AG04450 (cell line): ENCODE results near the gene ZDHHC3. TPM values are rescaled to one million over a fixed set of nuclear protein-coding genes. Genes with fewer than 3 reads are reported as not detected.

Experiments used
- CTCF ChIA-PET: fragments of 300-600, 350-600 bp; formaldehyde crosslinking; extraction: SDS; loops from one replicate; lab custom pipeline; 2022; ENCODE audit warnings: antibody characterized with exemption, inconsistent platforms; lab: Charles Lee
- POLR2A ChIA-PET: fragments of 350-600 bp; formaldehyde crosslinking; extraction: SDS; loops from one replicate; lab custom pipeline; 2021; ENCODE audit warnings: antibody characterized with exemption, inconsistent platforms; lab: Yijun Ruan, JAX
- DNase-seq: peaks from one replicate; pipeline ENCODE4 v3.0.0-alpha.2; 2011; ENCODE audit warnings: low read depth, low spot score
- H3K27ac ChIP-seq: one replicate; pipeline ENCODE4 v1.5.1; 2012; ENCODE audit warnings: low read depth, low read length, control low read depth
- H3K27me3 ChIP-seq: one replicate; pipeline ENCODE4 v1.6.0; 2012; ENCODE audit warnings: low read length; ENCODE audit not compliant: control insufficient read depth, insufficient read depth
- H3K4me3 ChIP-seq: 2 replicates; pipeline ENCODE4 v1.5.1; 2011; ENCODE audit warnings: mild to moderate bottlenecking, low read depth, low read length, control low read depth
- H3K9me3 ChIP-seq: 2 replicates; pipeline ENCODE4 v1.5.1; 2012; ENCODE audit warnings: low read length; ENCODE audit not compliant: control insufficient read depth, insufficient read depth
- polyA plus RNA-seq: library from polyadenylated mRNA; depleted of rRNA; stranded (reverse); fragments of >200 nt; gene quantifications from 2 replicates; pipeline ENCODE4 v1.2.3, GENCODE V29; 2011
- TF ChIP-seq, protein P1 (sequence below): IDR thresholded peaks from 2 replicates; pipeline ENCODE4 v1.5.1; 2011; ENCODE audit warnings: low read depth, low read length, control low read depth, inconsistent platforms

Gene ZDHHC3
- polyA plus RNA-seq, 1 experiment = 92.7 TPM

DNA sequence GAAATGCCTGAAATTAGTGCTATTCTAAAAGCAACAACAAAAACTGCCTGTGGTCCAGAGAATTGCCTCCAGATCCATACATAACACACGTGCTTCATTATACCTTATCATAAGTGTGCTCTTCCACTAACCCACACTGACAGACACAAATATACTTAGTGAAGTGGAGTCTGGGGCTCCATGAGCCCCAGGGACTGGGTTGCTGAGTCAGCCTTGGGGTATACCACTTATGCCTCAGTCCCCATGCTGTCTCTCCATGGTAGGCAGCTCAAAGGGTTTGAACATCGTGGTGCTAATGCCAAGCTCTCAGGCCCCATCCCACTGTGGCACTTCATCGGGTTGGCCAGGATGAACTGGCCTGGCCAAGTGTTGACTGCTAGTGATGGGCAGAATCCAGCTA is 10.8 kb downstream of the ZDHHC3 start:
- ChIA-PET CTCF (no interaction called here), POLR2A (no interaction called here)
- Histone ChIP-seq H3K27me3 (no peaks in the 10 kb centered on the region), H3K4me3 (no peak overlapping the region), H3K9me3 (no peaks in the 10 kb centered on the region), H3K27ac (no peak overlapping the region)
- DNase-seq = no peak
- TF ChIP-seq, protein P1, sequence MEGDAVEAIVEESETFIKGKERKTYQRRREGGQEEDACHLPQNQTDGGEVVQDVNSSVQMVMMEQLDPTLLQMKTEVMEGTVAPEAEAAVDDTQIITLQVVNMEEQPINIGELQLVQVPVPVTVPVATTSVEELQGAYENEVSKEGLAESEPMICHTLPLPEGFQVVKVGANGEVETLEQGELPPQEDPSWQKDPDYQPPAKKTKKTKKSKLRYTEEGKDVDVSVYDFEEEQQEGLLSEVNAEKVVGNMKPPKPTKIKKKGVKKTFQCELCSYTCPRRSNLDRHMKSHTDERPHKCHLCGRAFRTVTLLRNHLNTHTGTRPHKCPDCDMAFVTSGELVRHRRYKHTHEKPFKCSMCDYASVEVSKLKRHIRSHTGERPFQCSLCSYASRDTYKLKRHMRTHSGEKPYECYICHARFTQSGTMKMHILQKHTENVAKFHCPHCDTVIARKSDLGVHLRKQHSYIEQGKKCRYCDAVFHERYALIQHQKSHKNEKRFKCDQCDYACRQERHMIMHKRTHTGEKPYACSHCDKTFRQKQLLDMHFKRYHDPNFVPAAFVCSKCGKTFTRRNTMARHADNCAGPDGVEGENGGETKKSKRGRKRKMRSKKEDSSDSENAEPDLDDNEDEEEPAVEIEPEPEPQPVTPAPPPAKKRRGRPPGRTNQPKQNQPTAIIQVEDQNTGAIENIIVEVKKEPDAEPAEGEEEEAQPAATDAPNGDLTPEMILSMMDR = no peak

DNA sequence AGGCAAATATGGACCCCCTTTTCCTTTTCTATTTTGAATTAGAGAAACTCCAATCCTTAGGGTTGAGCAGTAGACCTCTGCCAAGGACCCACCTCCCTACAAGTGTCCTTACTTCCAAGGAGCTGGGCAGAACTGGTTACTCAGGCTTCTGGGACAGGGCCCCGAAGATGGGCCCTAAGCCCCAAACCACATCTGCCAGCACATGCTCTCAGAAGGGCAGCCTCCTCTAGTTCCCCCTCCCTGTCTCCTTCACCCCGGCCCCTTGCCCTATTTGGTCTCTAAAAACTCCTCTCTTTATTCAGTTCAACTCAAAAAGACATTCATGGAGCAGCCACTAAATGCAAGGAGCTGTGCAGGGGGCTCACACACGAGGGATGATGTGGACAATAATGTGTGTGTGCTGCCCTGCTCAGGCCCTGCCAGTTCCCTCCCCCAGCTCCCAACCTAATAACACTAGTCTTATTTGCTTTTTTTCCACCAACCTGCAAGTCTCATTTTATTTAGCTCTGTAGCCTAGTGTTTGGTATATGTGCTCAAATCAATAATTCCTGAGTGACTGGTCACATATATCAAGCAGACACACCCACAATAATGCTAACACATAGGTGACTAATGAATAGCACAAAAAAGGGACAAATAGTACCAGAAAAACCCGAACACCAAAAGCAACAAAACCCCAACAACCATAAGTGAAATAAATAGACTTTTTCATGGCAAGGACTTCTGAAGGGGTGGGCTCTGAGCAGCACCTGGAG is 12.2 kb downstream of the ZDHHC3 start:
- H3K9me3 ChIP-seq = no peaks in the 10 kb centered on the region
- no peak overlapping the region for H3K27ac ChIP-seq
- TF ChIP-seq, protein P1 = no peak
- ChIA-PET POLR2A (no interaction called here), CTCF (no interaction called here)
- no peak for DNase-seq
- H3K27me3 ChIP-seq = no peaks in the 10 kb centered on the region
- no peak overlapping the region for H3K4me3 ChIP-seq

DNA sequence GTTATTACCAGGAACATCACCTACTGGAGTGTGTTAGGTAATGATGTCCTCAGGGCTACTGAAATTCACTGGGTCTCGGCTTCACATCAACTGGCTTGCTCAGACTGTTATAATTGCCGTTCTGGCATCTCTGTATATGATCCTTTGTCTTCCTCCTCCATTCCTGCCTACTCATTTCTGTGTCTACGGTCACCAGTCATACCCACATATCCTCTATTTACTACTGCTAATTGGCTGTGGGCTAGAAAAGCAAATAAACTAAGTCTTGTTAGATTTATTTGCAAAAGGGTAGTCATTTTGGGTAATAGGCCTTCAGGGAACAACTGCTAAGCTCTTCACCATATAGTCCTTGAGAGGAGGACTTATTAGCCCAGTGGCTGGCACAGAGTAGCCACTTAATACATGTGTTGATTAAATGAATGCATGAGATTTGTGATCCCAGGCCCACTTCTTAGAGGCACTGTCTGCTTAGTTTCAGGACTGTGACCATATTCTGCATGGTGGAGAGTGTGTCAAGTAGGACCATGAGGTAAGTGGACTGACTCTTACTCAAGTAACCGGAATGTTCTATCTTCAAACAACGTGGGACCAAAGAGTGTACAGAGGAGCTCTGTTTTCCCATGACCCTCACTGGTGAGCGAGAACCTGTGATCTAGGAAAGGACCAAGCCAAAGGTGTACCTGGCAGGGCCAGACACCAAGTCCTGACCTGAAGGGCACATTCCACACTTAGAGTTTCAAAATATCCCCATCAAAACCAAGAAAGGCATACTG is 13.2 kb downstream of the ZDHHC3 start:
- POLR2A ChIA-PET = no interaction called here

DNA sequence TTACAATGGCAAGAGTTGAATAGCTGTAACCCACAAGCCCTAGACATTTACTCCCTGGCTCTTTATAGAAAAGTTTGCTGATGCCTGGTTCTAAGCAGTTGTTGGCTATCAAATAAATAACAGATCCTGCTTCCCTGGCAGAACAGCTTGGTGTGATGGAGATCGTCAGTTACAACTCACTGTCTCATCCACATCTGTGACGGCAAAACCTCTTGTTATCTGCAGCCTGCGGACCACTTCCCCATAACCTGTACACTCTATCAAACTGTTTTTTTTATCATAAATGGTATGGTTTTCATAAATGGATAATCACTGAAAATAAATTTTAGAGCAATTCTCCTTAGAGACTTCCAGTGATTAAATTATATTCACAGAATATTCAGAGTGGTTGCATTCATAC is 14.1 kb downstream of the ZDHHC3 start:
- Histone ChIP-seq H3K9me3 (no peaks in the 10 kb centered on the region), H3K4me3 (no peak overlapping the region), H3K27ac (no peak overlapping the region), H3K27me3 (no peaks in the 10 kb centered on the region)
- TF ChIP-seq, protein P1 = no peak
- no peak for DNase-seq
- CTCF ChIA-PET = no interaction called here
- POLR2A ChIA-PET = no interaction called here

More for the DNA sequence above, 13.2 kb downstream of the ZDHHC3 start:
- CTCF ChIA-PET = no interaction called here
- no peak for DNase-seq
- H3K27ac ChIP-seq = no peak overlapping the region
- no peaks in the 10 kb centered on the region for H3K9me3 ChIP-seq
- H3K27me3 ChIP-seq = no peaks in the 10 kb centered on the region
- TF ChIP-seq, protein P1 = no peak
- H3K4me3 ChIP-seq = no peak overlapping the region

DNA sequence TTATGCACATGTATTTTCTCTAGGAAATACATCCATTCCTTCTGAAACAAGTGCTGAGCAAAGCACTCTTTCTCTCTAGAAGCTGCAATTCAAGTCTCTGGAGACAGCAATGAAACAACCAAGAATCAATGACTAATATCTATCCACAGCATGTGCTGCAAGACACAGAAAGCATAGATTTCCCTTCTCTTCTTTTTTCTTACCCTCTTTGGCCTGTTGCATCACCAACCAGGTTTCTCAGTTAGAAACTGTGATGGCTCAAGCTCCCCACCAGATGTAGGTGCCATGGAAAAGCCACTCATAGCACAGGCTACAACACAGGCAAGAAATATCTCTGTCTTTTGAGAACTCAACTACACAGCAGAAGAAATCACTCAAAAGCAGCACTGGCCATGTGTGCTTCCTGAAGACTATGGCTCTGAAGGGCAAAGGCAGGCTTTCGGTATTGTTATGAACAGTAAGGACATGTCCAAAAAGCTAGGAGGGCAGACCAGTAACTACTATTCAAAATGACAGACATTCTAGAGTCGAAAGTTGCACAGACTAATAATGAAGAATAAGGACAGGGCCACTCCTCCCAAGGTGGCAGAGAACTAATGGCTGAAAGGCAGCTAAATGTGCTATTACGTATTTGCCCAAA is 15.5 kb downstream of the ZDHHC3 start:
- ChIA-PET CTCF (no interaction called here), POLR2A (no interaction called here)
- Histone ChIP-seq H3K9me3 (no peaks in the 10 kb centered on the region), H3K27ac (no peak overlapping the region), H3K4me3 (no peak overlapping the region), H3K27me3 (no peaks in the 10 kb centered on the region)
- TF ChIP-seq, protein P1 = no peak
- DNase-seq = no peak
